AG09309 (cell line): ENCODE measurements around the gene FAXC.

Source experiments
- DNase-seq: peaks from one replicate; pipeline ENCODE4 v3.0.0-alpha.2; 2010; ENCODE audit warnings: low read depth
- H3K4me3 ChIP-seq: 2 replicates; pipeline ENCODE4 v1.5.1; 2011; ENCODE audit warnings: mild to moderate bottlenecking, low read depth, low read length, moderate library complexity; ENCODE audit not compliant: control insufficient read depth
- CTCF ChIP-seq: IDR thresholded peaks from 2 replicates; pipeline ENCODE4 v1.5.1; 2011; ENCODE audit warnings: mild to moderate bottlenecking, low read depth, low read length, inconsistent platforms; ENCODE audit not compliant: insufficient read depth, control insufficient read depth; ENCODE audit errors: missing control alignments

The FAXC gene

GRCh38 chr6:99252421-99252820 is 97.1 kb downstream of the FAXC start:
- TF ChIP-seq CTCF, result no peak
- DNase-seq, result no peak

GRCh38 chr6:99250476-99250875 is 99.0 kb downstream of the FAXC start:
- no peak for TF ChIP-seq CTCF
- no peak for DNase-seq
- no peak overlapping the region for H3K4me3 ChIP-seq

More at GRCh38 chr6:99252421-99252820, 97.1 kb downstream of the FAXC start:
- H3K4me3 ChIP-seq, result no peak overlapping the region

GRCh38 chr6:99246602-99247001 is 102.9 kb downstream of the FAXC start:
- TF ChIP-seq CTCF, result no peak
- DNase-seq, result no peak
- H3K4me3 ChIP-seq, result no peak overlapping the region

GRCh38 chr6:99241905-99242534 is 107.5 kb downstream of the FAXC start:
- DNase-seq, result no peak
- H3K4me3 ChIP-seq, result no peak overlapping the region
- TF ChIP-seq CTCF, result peak; percentile 40

GRCh38 chr6:99236010-99236409 is 113.5 kb downstream of the FAXC start:
- DNase-seq, result no peak
- no peak for TF ChIP-seq CTCF
- no peak overlapping the region for H3K4me3 ChIP-seq

GRCh38 chr6:99233219-99233618 is 116.3 kb downstream of the FAXC start:
- no peak for DNase-seq
- TF ChIP-seq CTCF, result no peak

More at GRCh38 chr6:99233219-99233618, 116.3 kb downstream of the FAXC start:
- H3K4me3 ChIP-seq, result no peak overlapping the region
